Measurements from ENCODE around the gene PON1. TPM values are rescaled to one million over a fixed set of nuclear protein-coding genes. Genes with fewer than 3 reads are reported as not detected.

PON1 gene
- total RNA-seq, 1 experiment from 2014 or later: not detected

DNA sequence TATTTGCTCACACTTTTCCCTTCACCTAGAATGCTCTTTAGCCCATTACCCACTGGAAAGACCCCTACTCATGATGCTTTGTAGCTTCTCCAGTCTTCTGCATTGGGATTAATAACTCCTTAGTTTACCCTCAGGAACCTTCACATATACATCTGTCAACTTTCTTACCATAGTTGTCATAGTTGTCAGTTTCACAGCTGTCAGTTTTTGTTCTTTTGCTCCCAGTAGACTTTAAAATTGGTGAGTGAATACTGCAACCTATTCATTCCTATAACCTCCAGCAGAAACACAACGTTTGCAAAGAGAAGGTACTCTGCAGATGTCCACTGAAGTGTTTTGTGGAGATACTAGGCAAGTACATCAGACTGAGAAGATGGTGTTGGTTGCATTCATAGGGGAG, 2.6 kb downstream of the PON1 start:
- H3K27me3 ChIP-seq: no peaks in the 10 kb centered on the region
- H3K4me3 ChIP-seq: no peak overlapping the region
- H3K9me3 ChIP-seq: no peaks in the 10 kb centered on the region
- no peak for DNase-seq
- H3K36me3 ChIP-seq: no peaks in the 10 kb centered on the region

DNA sequence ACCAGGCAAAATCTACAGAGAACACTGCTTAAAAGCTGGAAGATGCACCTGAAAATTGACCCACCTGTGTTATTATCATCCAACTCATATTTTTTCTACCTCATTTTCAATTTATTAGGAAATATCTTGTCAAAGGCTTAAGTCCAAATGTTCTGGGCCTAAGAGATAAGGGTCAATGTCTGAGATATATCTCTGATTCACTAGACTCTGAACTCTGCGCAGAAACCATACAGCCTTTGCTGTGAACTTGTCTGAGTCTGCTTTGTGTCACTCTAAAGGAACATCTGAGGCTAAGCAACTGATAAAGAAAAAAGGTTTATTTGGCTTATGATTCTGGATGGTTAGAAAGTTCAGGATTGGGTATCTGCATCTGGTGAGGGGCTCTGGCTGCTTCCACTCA, 3.7 kb downstream of the PON1 start:
- Histone ChIP-seq H3K36me3 (no peaks in the 10 kb centered on the region), H3K9me3 (no peaks in the 10 kb centered on the region), H3K4me3 (no peak overlapping the region), H3K27me3 (no peaks in the 10 kb centered on the region)
- DNase-seq: no peak

DNA sequence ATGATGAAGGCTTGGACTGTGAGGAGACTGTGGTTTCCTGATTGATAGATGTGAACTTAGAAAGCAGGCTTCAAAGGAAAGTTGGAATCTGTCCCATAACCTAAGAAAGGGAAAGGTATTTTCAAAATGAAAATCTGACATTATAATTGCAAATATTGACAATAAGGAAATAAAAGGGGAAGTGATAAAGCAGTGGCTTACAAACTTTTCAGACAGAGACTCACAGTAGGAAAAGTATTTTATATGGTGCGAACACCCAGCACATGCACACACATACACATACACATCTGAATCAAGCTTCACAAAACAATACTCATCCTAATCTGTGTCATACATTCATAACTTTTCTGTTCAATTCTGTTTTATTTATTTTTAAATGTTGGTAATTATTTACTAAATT, 4.8 kb downstream of the PON1 start:
- no peaks in the 10 kb centered on the region for H3K36me3 ChIP-seq
- DNase-seq: no peak
- no peaks in the 10 kb centered on the region for H3K27me3 ChIP-seq
- no peaks in the 10 kb centered on the region for H3K9me3 ChIP-seq
- H3K4me3 ChIP-seq: no peak overlapping the region

DNA sequence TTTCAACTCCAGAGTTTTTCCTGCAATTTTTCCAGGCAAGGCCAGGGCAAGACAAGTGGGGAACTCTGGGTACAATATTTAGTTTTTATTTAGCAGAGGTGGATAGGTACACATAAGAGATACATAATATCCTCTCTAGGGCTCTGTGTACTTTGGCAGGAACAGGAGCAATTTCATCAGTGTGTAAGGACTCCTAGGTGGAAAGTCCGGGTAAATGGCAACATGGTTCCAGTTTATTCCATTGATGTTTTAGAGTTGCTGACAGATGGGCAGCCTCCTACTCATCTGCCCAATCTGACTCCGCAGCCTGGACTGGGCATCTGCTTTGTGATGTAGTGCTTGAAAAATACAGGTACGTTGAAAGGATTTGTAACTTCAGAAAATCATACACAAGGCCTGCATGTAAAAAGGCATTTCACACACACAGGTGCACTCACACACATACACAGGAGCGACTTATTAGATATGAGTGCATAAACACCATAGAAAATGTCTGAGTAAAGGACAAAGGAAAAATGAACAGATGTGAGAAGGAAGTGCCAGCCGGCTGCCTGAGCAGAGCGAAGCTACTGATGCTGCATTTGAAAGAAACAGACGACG, 5.7 kb downstream of the PON1 start:
- Histone ChIP-seq H3K27me3 (no peaks in the 10 kb centered on the region), H3K9me3 (no peaks in the 10 kb centered on the region), H3K4me3 (no peak overlapping the region), H3K36me3 (no peaks in the 10 kb centered on the region)
- DNase-seq: no peak

DNA sequence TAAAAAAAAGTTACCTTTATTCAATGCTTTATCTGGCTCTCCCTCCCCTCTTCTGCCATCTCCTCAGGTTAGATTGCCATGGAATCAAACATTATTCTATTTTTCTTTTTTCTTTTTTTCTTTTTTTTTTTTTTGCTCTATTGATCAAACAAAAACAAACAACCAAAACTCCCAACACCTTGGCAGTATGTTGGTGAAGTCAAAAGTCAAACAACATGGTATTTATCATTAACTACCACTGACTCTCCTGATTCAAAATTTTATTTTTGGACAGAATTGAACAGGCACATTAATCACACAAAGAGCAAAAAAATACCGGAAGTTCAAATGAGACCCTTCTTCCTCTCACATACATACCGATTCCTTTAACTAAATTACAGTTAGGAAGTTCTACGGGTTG, 6.4 kb downstream of the PON1 start:
- no peak for DNase-seq
- no peak overlapping the region for H3K4me3 ChIP-seq
- no peaks in the 10 kb centered on the region for H3K36me3 ChIP-seq
- no peaks in the 10 kb centered on the region for H3K27me3 ChIP-seq
- no peaks in the 10 kb centered on the region for H3K9me3 ChIP-seq

DNA sequence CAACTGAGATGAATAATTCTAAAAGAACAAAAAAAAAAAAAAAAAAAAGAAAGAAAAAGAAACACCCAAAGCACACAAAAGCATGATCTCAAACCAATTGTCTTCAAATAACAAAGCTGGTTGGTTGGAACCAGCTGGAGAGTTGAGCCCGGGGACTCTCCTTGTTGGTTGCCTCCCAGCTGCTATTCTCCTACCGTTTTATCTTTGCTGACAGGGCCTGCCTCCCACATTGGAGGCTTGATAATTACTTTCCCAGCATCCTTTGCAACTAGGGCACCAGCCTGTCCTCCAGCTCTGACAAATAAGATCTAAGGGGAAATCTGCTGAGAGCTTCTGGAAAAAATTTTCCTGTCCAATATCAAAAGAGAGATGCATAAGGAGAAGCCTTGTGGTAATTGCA, 6.8 kb downstream of the PON1 start:
- no peak overlapping the region for H3K4me3 ChIP-seq
- no peaks in the 10 kb centered on the region for H3K36me3 ChIP-seq
- DNase-seq: no peak
- H3K27me3 ChIP-seq: no peaks in the 10 kb centered on the region
- no peaks in the 10 kb centered on the region for H3K9me3 ChIP-seq

DNA sequence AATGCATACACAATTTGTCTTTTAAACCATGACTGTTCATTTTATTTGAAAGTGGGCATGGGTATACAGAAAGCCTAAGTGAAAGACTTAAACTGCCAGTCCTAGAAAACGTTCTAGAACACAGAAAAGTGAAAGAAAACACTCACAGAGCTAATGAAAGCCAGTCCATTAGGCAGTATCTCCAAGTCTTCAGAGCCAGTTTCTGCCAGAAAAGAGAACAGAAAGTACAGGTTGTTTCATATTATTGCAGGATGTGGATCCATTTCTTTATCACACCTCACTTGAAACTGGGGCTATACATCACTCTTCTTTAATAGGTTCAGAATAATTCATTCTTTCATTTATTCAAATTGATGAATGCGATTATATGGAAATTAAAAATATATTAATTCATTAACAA, 7.7 kb downstream of the PON1 start:
- no peaks in the 10 kb centered on the region for H3K27me3 ChIP-seq
- H3K4me3 ChIP-seq: no peak overlapping the region
- DNase-seq: no peak
- H3K36me3 ChIP-seq: no peaks in the 10 kb centered on the region
- H3K9me3 ChIP-seq: no peaks in the 10 kb centered on the region

DNA sequence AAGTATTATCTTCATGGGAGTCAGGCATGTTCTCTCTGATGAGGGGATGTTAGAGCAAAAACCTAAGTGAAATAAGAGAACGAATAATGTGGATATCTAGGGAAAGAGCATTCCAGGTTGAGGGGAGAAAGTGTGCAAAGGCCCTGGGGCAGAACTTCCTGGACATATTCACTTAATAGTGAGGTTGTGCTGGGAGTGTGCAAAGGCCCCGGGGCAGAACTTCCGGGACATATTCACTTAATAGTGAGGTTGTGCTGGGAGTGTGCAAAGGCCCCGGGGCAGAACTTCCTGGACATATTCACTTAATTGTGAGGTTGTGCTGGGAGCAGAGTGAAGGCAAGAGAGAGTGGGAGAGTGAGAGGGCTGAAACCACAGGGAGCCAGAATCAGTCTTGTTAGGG, 11.8 kb downstream of the PON1 start:
- Histone ChIP-seq H3K9me3 (no peaks in the 10 kb centered on the region), H3K4me3 (no peak overlapping the region), H3K36me3 (no peaks in the 10 kb centered on the region), H3K27me3 (no peaks in the 10 kb centered on the region)
- DNase-seq: no peak

DNA sequence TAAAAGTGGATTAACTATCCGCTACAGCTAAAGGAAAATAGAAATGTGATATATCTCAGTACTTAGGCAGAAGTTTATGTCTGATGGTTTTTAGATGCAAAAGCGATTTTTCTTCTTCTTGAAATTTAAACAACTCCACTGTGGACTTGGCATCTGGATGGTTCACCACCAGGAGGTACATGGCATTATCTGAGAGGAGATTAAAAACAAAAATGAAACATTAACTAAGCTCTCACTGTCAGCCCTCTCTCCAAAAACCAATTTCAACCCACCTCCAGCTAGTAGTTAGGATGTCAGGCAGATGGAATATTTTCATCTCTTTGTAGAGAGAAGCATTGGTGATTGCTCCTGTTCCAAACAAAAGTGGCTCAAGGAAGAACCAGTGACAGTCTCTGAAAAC, 12.9 kb downstream of the PON1 start:
- H3K27me3 ChIP-seq: no peaks in the 10 kb centered on the region
- H3K4me3 ChIP-seq: no peak overlapping the region
- H3K9me3 ChIP-seq: no peaks in the 10 kb centered on the region
- H3K36me3 ChIP-seq: no peaks in the 10 kb centered on the region
- DNase-seq: no peak

DNA sequence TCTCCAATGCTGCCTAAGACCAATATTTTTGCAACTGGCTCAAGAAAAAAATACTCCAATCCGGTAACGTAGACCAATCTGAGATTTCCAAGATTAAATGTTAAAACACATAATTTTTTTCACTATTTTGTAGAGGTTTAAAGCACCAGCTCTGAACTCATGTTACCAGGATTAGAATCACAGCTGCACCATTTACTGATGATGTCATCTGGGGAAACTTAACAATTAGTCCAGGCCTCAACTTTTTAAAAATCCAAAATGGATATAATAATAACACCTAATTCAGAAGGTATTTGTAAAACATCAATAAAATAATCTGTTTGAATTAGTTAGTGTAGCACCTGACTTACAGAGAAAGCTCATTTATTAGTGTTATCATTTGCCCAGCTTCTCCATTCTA, 14.4 kb downstream of the PON1 start:
- Histone ChIP-seq H3K27me3 (no peaks in the 10 kb centered on the region), H3K9me3 (no peaks in the 10 kb centered on the region), H3K4me3 (no peak overlapping the region), H3K36me3 (no peaks in the 10 kb centered on the region)
- no peak for DNase-seq

DNA sequence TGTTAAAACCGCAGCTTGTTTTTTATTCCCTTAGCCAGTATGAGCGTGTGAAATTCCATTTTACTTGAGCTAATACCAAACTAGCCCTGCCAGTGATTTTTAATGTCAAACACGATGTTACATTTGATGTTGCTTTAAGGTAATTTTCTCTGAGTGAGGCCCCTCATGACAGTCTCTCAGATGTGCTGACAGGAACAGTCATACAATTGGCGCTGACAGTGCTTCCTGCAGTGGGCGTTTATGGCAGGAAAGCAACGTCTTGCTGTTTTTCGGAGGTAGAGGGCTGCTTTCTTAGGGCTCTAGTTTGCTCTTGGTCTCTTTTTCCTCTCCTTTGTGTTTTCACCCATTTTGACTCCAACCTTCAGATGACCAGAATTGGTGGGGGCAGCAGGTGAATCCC, 19.3 kb downstream of the PON1 start:
- Histone ChIP-seq H3K4me3 (no peak overlapping the region), H3K27me3 (no peaks in the 10 kb centered on the region), H3K9me3 (no peaks in the 10 kb centered on the region), H3K36me3 (no peaks in the 10 kb centered on the region)
- DNase-seq: no peak

DNA sequence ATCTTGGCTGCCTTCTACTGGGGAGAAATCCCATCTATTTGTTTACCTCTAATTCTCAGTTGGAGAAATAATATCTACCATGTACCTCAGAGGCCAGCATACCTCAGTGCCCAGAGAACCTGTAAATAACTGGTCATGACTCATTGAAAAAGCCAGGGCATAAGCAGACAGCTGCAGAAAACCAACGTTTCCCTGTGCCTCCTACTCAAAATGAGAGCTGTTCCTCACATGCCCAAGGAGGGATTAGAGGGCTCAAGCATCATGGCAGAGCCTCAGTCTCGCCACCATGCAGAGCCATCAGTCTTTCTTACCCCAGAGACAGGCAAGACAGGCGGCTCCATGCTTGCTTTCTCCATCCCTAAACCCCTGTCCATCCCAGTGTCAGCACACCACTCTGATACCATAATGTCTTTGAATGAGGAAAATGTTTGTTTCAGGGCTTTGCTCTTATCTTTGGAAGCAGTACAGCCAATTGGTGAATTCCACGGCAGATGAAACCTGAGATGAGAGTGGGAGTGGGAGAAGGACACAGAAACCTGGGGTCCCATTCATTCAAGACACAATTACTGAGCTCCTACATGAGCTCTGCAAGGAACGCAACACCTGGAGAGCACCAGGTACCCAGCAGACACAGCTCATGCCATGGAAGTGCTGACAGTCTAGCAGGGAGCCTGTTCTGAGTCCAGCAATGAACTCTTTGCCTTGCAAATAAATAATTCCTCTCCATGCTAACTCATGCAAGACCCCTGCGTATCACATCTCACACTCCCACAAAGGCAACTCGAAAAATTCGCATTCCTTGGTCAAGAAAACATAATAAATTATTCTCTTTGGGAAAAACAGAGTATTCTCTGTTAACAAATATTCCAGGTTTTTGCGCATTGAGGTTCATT, 21.1 kb downstream of the PON1 start:
- H3K27me3 ChIP-seq: no peaks in the 10 kb centered on the region
- no peak for DNase-seq

DNA sequence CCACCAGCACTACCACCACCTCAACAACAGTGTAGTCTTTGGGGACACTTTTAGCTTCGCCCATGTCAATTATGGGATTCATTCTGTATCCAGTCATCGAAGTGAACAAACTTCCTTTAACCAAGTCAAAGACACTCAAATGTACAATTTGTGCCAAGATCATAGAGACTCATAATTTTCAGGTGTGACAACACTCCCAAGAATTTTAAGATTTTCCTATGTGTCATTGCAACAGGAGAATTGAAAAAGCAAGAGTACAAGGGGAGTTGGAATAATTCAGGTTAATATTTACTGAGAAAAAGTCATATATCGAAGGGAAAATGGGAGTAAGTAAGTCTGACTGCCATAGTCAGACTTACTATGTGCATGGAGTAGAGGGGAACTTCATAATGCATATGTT, 26.2 kb downstream of the PON1 start:
- Histone ChIP-seq H3K27me3 (no peaks in the 10 kb centered on the region), H3K4me3 (no peak overlapping the region), H3K9me3 (no peaks in the 10 kb centered on the region), H3K36me3 (no peaks in the 10 kb centered on the region)
- DNase-seq: no peak

More for the DNA sequence above, 21.1 kb downstream of the PON1 start:
- Histone ChIP-seq H3K9me3 (no peaks in the 10 kb centered on the region), H3K36me3 (no peaks in the 10 kb centered on the region), H3K4me3 (no peak overlapping the region)

DNA sequence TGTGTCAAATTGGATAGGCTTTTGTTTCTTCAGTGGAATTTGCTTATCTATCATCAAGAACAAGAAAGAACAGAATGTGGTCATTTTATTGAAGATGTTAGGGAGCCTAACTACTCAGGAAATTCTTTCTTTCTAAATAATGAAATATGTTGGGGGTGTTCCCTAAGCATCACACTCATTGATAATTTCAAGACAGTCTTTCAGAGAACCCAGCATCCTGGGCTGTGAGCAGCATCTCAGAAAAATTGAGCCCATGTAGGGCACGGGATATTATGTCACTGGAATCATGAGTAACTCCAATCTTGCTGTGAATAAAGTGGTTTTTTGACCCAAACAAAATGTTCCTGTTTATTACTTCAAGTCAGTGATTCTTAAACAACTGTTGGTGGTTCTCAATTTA, 27.3 kb downstream of the PON1 start:
- DNase-seq: no peak
- Histone ChIP-seq H3K27me3 (no peaks in the 10 kb centered on the region), H3K9me3 (no peaks in the 10 kb centered on the region), H3K4me3 (no peak overlapping the region), H3K36me3 (no peaks in the 10 kb centered on the region)

DNA sequence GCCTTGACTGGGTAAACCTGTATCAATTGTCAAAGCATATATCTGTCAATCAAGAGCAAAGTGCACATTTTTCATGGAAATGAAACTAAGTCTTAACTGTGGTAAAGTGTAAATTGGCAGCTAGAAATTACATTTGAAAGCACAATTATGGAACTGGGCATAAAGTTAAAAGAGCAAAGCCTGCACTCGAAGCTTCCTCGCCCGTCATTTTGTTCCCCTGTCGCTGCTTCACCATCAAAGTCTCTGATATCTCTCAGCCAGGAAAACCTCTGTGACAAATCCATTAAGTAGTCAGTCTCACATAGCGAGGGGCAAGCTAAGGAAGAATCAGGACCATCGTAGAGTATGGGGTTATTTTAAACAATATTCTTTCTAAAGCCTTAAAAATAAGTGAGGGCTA, 27.9 kb downstream of the PON1 start:
- Histone ChIP-seq H3K27me3 (no peaks in the 10 kb centered on the region), H3K9me3 (no peaks in the 10 kb centered on the region), H3K4me3 (no peak overlapping the region), H3K36me3 (no peaks in the 10 kb centered on the region)
- no peak for DNase-seq

DNA sequence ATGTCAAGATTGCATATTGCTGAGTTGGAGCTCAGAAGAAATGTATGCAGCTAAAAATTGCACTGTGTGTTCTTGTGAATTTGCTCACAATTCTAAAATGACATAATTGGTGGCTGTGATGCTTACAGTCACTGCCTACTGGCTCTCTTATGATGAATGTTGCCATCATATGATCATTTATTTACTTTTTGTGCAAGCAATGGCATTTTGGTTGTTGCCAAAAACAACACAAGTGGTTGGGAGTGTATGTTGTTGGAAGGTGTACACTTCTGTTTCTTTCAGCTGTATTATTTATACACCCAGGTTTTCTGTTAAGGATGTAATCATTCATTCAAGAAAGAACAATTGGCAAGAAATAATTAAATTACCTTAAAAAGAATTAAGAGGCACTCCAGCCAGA, 28.9 kb downstream of the PON1 start:
- Histone ChIP-seq H3K27me3 (no peaks in the 10 kb centered on the region), H3K4me3 (no peak overlapping the region), H3K36me3 (no peaks in the 10 kb centered on the region), H3K9me3 (no peaks in the 10 kb centered on the region)
- DNase-seq: no peak

DNA sequence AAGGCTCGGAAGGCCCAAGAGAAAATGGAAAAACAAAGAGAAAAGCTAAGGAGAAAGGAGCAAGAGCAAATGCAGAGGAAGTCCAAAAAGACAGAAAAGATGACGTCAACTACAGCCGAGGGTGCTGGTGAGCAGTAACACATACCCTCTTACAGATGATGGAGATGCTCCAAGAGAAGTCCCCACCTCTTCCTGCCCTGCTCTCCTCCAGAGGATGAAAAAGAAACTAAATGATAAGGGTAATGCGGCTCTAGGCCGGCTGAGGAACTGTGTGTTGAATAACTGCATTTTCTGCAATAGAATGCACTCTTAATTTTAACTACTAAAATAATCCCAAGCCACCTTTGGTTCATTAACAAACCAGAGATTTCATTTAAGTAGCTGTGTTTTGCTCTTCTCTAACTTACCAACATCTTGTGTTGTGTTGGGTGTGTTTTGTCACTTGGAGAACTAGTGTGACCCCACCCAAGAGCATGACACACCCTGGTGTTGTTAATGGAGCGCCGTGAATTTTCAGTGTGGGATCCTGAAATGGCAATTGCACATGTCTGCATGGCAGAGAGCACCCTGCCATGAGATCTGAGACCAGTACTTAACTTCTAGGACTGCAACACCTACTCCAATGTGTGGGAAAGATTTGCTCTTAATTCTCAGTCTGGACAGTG, 34.0 kb downstream of the PON1 start:
- DNase-seq: no peak
- Histone ChIP-seq H3K27me3 (no peaks in the 10 kb centered on the region), H3K36me3 (no peaks in the 10 kb centered on the region), H3K4me3 (no peak overlapping the region), H3K9me3 (no peaks in the 10 kb centered on the region)

DNA sequence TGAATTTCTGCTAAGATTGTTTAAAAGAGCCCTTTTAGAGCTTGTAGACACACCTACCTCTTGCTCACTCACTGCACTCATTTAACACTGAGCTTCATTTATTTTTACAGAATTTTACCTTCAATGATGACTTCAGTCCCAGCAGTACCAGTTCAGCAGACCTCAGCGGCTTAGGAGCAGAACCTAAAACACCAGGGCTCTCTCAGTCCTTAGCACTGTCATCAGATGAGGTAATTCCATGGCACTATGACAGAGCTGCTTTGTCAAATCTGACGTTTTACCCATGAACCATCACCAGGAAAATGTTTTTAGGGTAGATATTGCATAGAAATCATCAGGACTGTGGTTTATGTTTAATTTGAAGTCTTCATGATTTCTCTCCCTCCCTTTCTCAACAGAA, 38.2 kb downstream of the PON1 start:
- no peak for DNase-seq
- H3K36me3 ChIP-seq: no peaks in the 10 kb centered on the region
- H3K27me3 ChIP-seq: no peaks in the 10 kb centered on the region
- H3K4me3 ChIP-seq: no peak overlapping the region
- H3K9me3 ChIP-seq: no peaks in the 10 kb centered on the region
